Activated CD4-positive, alpha-beta memory T cell treated with anti-CD3 and anti-CD28 coated beads for 36 hours (primary cell): Measurements from ENCODE around the gene USP27X. TPM values are rescaled to one million over a fixed set of nuclear protein-coding genes. Genes with fewer than 3 reads are reported as not detected.

Source experiments
- total RNA-seq, 2 experiments: library from RNA; stranded (reverse); gene quantifications; one replicate each; pipeline ENCODE4 v1.2.3, GENCODE V29; 2021

Gene USP27X
- total RNA-seq, 2 experiments from 2014 or later = 2.0 TPM

Other genes starting within 250 kb of the USP27X start
- not detected for gene PAGE1, start 183.5 kb upstream of the USP27X start, total RNA-seq
- gene PAGE4, start 50.2 kb upstream of the USP27X start, total RNA-seq = not detected
- 1 to 10 TPM; 2.5 to 2.9 TPM for gene CLCN5, start 43.1 kb downstream of the USP27X start, total RNA-seq